Upper lobe of right lung (tissue), 1 donor: Measurements from ENCODE around the gene PCK2. TPM values are rescaled to one million over a fixed set of nuclear protein-coding genes. Genes with fewer than 3 reads are reported as not detected.
"Not testable (repeated sequence)": the region's sequence is repeated elsewhere in the genome, so short reads cannot be mapped to it uniquely, and the experiment has no call there.

ENCODE experiments used
- ATAC-seq: fragments of 200-7000 bp; cut with Tn5 transposase; one replicate; pipeline ENCODE4 v1.9.1; 2020; ENCODE audit warnings: mild to moderate bottlenecking, moderate library complexity
- DNase-seq: peaks from one replicate; pipeline ENCODE4 v3.0.0-alpha.2; 2020
- H3K27ac ChIP-seq: fragments of 200-600 bp; one replicate; pipeline ENCODE4 v1.8.0; 2022
- H3K27me3 ChIP-seq: fragments of 200-600 bp; one replicate; pipeline ENCODE4 v1.8.0; 2022; ENCODE audit warnings: mild to moderate bottlenecking
- H3K36me3 ChIP-seq: fragments of 200-600 bp; one replicate; pipeline ENCODE4 v1.8.0; 2022
- H3K4me1 ChIP-seq: fragments of 200-600 bp; one replicate; pipeline ENCODE4 v1.8.0; 2022
- H3K4me3 ChIP-seq: fragments of 200-600 bp; one replicate; pipeline ENCODE4 v1.8.0; 2022; ENCODE audit warnings: mild to moderate bottlenecking
- H3K9me3 ChIP-seq: fragments of 200-600 bp; one replicate; pipeline ENCODE4 v1.8.0; 2022
- CTCF ChIP-seq: fragments of 200-600 bp; IDR thresholded peaks from one replicate; pipeline ENCODE4 v1.8.0; 2022; ENCODE audit warnings: antibody characterized with exemption
- intact Hi-C: fragments of 100-400 bp; cut with DNase I; formaldehyde crosslinking; loops from one replicate; pipeline ENCODE4 v1.11.0; 2022
- total RNA-seq: library from RNA; stranded (reverse); fragmentation: NEBNext Ultra II Directional; extraction: Animal tissue kit (Norgen Biotek cat#: 25700); gene quantifications from one replicate; pipeline ENCODE4 v1.2.1, GENCODE V29; 2021
- donor health status: DM: no; HTN: yes; CAD: no; lungs with severe emphysema.

The PCK2 gene
- total RNA-seq, 1 donor from 2014 or later: 39.9 TPM

GRCh38 chr14:24103451-24103850, 9.3 kb downstream of the PCK2 start:
- peaks cover 27% of the 10 kb centered on the region for H3K36me3 ChIP-seq
- no peak overlapping the region for H3K4me3 ChIP-seq
- DNase-seq: no peak
- H3K27me3 ChIP-seq: no peaks in the 10 kb centered on the region
- no peaks in the 10 kb centered on the region for H3K9me3 ChIP-seq
- H3K4me1 ChIP-seq: peaks cover 2% of the 10 kb centered on the region
- TF ChIP-seq CTCF: no peak
- no peak overlapping the region for H3K27ac ChIP-seq
- ATAC-seq: no peak
- intact Hi-C loops: loop anchor here (10.0 kb wide), 1 partner anchor 49 kb away; the partner anchor contains the start of gene CARMIL3

GRCh38 chr14:24105609-24106239, 11.6 kb downstream of the PCK2 start:
- not testable (repeated sequence) for H3K4me3 ChIP-seq, ATAC-seq, H3K27me3 ChIP-seq, H3K27ac ChIP-seq, DNase-seq, H3K36me3 ChIP-seq, H3K9me3 ChIP-seq
- peaks cover 10% of the 10 kb centered on the region for H3K4me1 ChIP-seq
- intact Hi-C loops: loop anchor here (10.0 kb wide), 1 partner anchor 51 kb away; the partner anchor contains the start of gene CARMIL3

- no peak for TF ChIP-seq CTCF
- H3K4me1 ChIP-seq: peaks cover 10% of the 10 kb centered on the region
- H3K27me3 ChIP-seq: no peaks in the 10 kb centered on the region
- H3K4me3 ChIP-seq: no peak overlapping the region
- no peak overlapping the region for H3K27ac ChIP-seq
- no peaks in the 10 kb centered on the region for H3K36me3 ChIP-seq
- H3K9me3 ChIP-seq: no peaks in the 10 kb centered on the region
- no peak for ATAC-seq
- intact Hi-C loops: loop anchor here (10.0 kb wide), 1 partner anchor 52 kb away; the partner anchor contains the start of gene CARMIL3
- no peak for DNase-seq
Measured at GRCh38 chr14:24106672-24107271, 12.7 kb downstream of the PCK2 start.

GRCh38 chr14:24108336-24108874, 14.3 kb downstream of the PCK2 start:
- no peaks in the 10 kb centered on the region for H3K9me3 ChIP-seq
- ATAC-seq: no peak
- DNase-seq: no peak
- H3K4me1 ChIP-seq: peaks cover 10% of the 10 kb centered on the region
- H3K36me3 ChIP-seq: no peaks in the 10 kb centered on the region
- H3K4me3 ChIP-seq: no peak overlapping the region
- no peak for TF ChIP-seq CTCF
- intact Hi-C loops: loop anchor here (10.0 kb wide), 1 partner anchor 54 kb away; the partner anchor contains the start of gene CARMIL3
- H3K27ac ChIP-seq: peak overlapping the region; percentile 69
- H3K27me3 ChIP-seq: no peaks in the 10 kb centered on the region

- H3K4me1 ChIP-seq: peaks cover 10% of the 10 kb centered on the region
- H3K27me3 ChIP-seq: no peaks in the 10 kb centered on the region
- no peaks in the 10 kb centered on the region for H3K9me3 ChIP-seq
- DNase-seq (no peak), ATAC-seq (no peak)
- H3K27ac ChIP-seq: peak overlapping the region; percentile 69
- intact Hi-C loops: no loop called here
- no peaks in the 10 kb centered on the region for H3K36me3 ChIP-seq
- no peak for TF ChIP-seq CTCF
- no peak overlapping the region for H3K4me3 ChIP-seq
Measured at GRCh38 chr14:24110060-24110459, 15.9 kb downstream of the PCK2 start.

GRCh38 chr14:24110523-24110922, 16.4 kb downstream of the PCK2 start:
- no peaks in the 10 kb centered on the region for H3K9me3 ChIP-seq
- no peak overlapping the region for H3K4me3 ChIP-seq
- H3K27me3 ChIP-seq: no peaks in the 10 kb centered on the region
- peaks cover 12% of the 10 kb centered on the region for H3K4me1 ChIP-seq
- ATAC-seq (no peak), DNase-seq (no peak)
- intact Hi-C loops: no loop called here
- H3K36me3 ChIP-seq: no peaks in the 10 kb centered on the region
- no peak overlapping the region for H3K27ac ChIP-seq
- TF ChIP-seq CTCF: no peak
